Kasumi-1 (cell line): ENCODE data around the gene NRIP2.
"Not testable (repeated sequence)": the region's sequence is repeated elsewhere in the genome, so short reads cannot be mapped to it uniquely, and the experiment has no call there.

Experiments
- DNase-seq, 2 experiments: peaks; one replicate each; lab custom pipeline; 2025; lab: John Stamatoyannopoulos, UW

The NRIP2 gene, protein sequence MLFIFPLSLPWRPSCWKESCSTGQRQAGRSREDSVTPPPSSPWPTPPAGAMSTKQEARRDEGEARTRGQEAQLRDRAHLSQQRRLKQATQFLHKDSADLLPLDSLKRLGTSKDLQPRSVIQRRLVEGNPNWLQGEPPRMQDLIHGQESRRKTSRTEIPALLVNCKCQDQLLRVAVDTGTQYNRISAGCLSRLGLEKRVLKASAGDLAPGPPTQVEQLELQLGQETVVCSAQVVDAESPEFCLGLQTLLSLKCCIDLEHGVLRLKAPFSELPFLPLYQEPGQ

DNA sequence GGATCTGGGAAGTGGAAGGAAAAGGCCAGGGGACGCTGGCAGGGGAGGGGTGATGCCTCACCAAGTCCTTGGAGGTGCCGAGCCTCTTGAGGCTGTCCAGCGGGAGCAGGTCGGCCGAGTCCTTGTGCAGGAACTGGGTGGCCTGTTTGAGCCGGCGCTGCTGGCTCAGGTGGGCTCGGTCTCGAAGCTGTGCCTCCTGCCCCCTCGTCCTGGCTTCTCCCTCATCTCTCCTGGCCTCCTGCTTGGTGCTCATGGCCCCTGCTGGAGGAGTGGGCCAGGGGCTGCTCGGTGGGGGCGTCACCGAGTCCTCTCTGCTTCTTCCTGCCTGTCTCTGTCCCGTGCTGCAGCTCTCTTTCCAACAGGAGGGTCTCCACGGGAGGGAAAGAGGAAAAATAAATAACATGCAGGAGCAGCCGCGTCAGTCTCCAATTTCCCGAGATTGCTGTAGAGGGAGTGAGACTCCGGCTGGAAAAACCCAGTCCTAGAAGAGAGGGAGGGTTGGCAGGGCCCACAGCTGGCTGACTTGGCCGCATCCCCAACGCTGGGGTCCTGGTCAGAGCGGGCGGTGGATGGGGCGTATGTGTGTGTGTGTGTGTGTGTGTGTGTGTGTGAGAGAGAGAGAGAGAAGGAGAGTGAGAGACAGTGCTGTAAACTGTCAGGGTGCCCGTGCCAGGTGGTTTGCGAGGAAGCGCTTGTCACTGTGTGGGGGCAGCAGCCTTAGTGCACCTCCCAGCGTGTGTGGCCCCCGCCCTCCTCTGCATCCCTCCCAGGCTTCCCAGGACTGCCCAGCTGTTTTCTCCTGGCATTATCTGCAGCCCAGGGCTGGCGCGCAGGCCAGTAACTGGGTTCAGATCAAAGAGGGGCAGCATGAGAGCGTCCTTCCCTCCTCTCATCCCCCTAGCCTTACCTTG is at the start of gene NRIP2:
NRIP2 (minus strand) TSS at position 455 of the 911 bp plus-strand sequence; CDS start at position 403, 52 bp downstream.
- no peak for DNase-seq

DNA sequence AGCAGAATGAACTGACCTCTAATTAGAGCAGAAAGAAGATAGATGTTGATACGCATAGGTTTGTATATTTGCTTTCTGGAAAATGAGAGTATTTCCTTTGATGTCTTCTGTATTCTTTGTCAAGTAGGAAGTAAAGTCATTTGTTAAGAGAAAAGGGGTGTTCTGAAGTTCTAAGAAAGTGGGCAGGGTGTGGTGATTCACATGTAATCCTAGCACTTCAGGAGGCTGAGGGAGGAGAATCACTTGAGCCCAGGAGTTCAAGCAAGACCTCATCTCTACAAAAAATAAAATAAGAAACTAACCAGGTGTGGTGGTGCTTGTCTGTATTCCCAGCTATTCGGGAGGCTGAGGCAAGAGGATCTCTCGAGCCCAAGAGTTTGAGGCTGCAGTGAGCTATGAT is 45.0 kb upstream of the NRIP2 start:
- DNase-seq, result no peak

DNA sequence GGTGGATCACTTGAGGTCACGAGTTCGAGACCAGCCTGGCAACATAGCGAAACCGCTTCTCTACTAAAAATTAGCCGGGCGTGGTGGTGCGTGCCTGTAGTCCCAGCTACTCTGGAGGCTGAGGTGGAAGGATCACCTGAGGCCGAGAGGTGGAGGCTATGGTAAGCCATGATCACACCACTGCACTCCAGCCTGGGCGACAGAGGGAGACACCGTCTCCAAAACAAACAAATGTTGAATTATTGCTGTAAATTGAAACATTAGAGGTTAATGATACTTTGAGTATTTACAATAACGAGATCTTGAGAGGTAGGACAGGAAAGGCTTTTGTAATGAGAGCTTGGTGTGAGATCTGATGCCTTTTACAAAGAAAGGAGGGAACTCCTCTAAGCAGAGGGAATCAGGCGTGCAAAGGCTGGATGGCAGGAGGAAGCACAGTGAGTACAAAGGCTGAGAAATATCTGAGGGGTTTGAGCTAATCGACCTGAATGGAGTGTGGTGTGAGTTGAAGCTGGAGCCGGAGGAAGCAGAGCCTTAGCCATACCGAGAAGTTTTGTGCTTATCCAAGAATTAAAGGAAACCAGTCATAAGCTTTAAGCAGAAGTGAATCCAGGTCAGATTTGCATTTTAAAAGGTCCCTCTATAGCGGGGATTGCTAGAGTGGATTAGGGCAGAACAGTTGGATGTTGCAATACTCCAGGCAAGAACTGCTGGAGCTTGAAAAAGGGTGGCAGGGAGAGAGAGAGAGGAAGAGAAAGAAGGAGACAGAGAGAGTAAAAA is 43.3 kb upstream of the NRIP2 start:
- DNase-seq, result peak in 1 of 2 experiments; percentile 29

DNA sequence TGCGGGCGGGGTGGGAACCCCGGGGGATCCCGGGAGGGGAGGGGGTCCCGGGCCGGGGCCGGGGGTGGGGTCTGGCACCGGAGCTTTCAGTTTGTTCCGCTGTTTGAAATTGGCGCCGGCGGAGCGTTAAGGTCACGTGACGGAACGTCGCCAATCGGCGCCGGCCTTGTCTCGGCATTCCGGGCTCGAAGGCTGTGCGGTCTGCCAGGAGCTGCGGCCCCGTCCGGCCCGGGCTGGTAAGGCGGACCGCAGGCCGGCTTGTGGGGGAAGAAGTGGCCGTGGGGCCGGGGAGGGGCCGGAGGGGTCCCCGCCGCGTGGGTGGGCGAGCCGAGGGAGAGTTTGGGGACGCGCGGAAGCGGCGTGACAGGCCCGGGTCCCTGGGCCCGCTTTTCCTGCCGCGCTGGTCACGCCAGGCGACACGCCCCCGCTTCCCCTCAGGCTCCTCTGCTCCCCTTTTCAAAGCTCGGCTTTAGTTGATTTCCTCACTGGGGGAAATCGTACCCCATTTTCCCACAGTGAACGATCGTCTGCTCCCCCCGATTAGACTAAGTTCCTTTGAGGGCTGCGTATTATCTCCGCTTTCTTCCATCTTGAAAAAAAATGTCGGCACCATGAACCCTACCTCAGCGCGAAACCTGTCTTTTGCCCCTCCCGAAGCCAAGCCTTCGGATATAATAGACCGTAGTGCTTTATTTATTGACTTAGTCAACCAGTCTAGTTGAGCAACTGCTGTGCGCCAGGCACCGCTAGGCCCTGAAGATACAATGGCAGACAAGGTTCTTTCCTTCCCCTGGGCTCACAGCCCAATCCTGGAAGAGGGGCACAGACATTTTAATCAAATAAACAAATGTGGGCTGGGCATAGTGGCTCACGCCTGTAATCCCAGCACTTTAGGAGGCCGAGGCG is 42.5 kb upstream of the NRIP2 start, which contains the start of the genes FOXM1 and RHNO1:
FOXM1 (minus strand) TSS at position 128 of the 906 bp plus-strand sequence. CDS start 2,696 bp downstream, outside the sequence.
RHNO1 (plus strand) TSS at position 177 of the 906 bp plus-strand sequence. CDS start 8,144 bp downstream, outside the sequence.
- DNase-seq, result peak; percentile 46 to 51

DNA sequence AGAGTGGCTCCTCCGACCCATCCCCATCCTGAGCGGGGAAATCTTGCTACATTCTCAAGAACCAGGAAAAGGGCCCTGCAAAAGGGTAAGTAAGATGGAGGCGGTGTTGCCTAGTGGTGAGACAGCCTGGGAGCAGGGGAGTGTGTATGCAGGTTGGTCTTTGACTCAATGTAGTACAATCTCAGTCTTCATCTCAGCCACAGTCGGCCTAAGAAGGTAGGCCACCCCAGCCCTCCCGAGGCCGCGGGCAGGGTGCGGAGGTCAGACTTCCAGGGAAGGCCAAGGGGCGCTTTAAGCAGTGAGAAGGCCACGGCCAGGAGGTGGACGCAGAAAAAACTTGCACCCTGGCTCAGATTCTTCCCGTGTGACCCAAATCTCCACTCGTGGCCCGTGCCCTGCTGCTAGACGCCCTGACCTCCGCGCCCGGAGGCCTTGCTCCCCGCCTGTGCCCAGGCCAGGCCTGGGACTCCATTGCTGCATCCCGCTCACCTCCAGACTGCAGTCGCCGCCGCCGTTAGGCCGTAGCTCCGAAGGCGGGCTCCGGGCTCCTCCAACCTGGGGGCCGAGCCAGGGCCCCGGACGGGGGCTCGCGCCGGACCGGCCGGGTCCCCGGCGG is 41.7 kb upstream of the NRIP2 start:
- no peak for DNase-seq

DNA sequence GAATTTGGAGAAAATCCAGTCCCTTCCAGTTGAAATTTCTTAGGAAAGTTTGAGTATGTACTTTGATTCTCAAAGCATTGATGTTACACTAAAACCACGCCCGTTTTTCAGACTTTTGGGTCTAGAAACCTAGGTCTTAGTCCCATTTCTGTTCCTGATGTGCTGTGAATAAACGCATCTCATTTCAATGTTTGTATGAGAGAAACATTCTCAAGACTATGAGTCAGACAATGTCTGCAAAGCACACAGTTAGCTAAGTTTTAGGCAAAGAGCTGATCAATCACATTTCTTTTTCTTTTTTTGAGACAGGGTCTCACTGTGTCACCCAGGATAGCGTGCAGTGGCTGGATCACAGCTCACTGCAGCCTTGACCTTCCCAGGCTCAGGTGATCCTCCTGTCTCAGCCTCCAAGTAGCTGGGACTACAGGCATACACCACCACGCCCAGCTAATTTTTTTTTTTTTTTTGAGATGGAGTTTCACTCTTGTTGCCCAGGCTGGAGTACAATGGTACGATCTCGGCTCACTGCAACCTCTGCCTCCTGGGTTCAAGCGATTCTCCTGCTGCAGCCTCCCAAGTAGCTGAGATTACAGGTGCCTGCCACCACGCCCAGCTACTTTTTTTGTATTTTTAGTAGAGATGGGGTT is 34.3 kb upstream of the NRIP2 start:
- DNase-seq, result not testable (repeated sequence)

DNA sequence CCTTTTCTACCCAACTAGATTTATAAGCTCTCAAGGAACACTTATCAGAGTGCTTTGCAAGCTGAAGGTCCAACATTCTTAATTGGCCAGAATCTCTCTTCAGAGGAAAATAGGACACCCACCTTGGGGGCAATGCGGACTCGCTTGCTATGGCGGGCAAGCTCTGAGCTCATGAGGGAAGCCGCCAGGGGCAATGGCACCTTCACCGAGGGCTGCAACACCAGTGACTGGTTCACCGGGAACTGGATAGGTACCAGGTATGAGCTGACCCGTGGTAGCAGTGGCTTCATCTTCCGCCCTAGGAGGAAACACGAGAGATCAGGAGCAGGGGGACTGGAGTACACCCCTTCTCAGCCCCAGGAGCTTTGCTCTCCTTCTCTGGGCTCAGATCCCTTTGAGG is 29.4 kb upstream of the NRIP2 start:
- DNase-seq, result no peak

DNA sequence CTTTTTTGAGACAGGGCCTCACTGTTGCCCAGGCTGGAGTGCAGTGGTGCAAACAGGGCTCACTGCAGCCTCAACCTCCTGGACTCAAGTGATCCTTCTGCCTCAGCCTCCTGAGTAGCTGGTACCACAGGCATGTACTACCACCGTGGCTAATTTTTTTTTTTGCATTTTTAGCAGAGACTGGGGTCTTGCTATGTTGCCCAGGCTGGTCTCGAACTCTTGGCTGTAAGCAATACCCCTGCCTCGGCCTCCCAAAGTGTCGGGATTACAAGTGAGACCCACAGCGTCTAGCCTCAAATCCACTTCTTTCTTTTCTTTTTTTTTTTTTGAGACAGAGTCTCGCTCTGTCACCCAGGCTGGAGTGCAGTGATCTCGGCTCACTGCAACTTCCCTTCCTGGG is 28.6 kb upstream of the NRIP2 start:
- DNase-seq, result not testable (repeated sequence)

DNA sequence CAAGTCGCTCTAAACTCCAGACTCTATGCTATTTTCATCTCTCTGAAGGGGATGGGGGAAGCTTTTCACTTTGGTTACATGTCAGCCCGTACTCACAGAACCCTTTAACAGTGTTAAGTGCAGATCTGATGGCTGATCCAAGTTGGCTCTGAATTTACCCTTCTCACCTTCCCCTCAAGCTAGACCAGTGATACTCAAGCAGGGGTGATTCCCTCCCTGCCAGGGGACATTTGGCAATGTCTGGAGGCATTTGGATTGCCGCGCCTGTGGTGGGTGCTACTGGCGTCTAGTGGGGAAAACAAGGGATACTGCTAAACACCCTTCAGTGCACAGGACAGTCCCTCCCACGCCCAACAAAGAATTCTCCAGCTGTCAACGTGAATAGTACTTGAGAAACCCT is 28.0 kb upstream of the NRIP2 start:
- DNase-seq, result no peak

DNA sequence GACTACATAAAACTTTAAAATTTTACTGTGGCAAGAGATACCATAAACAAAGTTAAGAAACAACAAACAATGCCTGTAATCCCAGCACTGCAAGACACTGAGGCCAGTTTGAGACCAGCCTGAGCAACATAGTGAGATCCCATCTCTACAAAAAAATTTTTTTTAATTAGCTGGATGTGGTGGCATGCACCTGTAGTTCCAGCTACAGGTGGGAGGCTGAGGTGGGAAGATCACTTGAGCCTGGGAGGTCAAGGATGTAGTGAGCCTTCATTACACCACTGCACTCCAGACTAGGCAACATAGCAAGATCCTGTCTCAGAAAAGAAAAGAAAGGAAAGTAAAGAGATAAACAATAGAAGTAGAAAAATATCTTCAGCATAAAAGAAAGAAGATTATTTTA is 25.3 kb upstream of the NRIP2 start:
- no peak for DNase-seq

DNA sequence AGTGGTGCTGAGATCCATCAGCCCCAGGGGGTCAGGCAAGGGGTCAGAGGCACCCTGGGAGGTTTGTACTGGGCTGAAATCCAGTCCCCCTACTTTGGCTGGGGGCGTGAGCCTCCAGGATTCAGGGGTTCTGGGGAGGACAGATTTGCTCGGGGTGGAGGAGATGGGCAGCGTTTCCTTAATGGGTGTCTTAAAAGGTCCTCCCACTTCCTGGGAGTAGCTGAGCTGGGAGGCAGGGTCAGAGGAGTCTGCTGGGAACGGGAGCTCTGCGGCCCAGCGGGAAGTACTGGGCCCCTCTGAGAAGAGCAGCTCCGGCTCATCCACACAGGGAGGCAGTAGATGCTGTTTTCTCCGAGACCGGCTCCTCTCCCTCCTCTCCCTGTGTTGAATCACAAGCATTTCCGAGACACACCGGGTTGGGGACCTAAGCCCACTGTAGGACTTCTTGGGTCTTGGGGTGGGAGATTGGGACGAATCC is 24.1 kb upstream of the NRIP2 start:
- DNase-seq, result no peak

DNA sequence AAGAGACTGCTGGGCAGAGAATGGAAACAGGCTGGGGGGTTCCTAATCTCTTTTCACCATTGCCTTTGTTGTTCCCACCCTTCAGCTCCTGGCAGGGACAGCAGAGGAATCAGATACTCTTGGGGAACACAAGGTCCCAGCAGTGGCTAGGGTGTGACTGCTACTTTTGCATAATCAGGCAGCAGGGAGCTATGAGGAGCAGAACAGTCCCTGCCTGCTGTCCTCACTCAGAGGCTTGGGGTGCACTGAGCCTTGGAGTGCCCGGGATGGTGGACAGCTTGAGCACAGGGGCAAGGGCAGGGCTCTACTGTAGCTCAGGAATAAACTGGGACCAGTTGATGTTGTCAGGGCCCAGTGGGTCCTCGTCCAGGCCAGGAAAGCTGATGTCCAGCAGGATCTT is 23.5 kb upstream of the NRIP2 start:
- DNase-seq, result no peak

DNA sequence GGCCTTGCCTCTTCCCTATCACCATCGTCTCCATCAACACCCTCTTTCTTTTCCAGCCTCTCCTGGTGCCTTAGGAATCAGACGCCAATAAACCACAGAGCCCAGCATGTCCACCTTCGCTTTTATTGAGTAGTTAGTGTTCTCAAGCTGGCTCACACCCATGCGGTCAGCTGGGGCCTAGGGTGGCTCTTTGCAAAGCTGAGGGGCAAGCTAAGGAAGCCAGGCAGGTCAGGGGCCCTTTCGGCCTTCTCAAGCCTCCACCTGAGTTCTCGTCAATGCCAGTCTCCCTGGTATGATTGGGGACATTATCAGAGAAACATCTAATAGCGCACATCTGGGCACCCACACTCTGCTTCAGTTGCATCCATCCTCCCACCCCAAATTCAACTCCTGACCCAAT is 22.7 kb upstream of the NRIP2 start:
- DNase-seq, result no peak

DNA sequence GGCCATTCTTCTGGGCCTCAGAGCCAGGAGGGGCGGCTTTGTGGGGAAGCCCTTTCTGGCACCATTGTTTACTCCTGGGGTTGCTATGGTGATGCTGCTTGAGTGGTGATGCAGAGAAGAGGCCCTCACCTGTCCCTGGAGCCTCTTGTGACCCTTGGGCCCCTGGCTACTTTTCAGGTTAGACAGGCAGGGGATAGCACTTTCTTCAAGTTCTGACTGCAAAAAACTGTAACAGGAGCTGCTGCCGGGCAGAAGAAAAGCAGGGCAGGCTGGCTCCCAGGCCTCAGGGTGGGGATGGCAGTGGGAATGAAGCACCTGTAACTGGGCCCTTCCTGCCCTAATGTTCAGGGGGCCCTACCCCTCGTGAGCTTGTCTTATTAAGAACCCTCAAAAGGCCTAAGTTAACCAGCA is 22.2 kb upstream of the NRIP2 start, which contains the start of gene TEX52:
TEX52 (minus strand) TSS at position 19 of the 411 bp plus-strand sequence; CDS start at position 6, 13 bp downstream.
- DNase-seq, result no peak

DNA sequence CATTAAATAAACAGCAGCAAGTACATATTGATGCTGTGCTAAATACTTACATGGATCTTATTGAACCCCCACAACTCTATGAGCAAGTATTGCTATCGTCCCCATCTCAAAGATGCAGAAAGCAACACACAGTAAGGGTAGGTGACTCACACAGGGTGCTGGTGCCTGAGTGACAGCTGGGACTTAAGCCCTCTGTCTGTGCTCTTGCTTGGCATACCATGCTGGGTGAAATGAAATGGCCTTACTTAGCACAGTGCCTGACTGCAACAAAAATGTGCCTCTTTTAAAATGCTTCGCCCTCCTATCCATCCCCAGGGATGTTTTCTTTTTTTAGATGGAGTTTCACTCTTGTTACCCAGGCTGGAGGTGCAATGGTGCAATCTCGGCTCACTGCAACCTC is 21.2 kb upstream of the NRIP2 start:
- no peak for DNase-seq

DNA sequence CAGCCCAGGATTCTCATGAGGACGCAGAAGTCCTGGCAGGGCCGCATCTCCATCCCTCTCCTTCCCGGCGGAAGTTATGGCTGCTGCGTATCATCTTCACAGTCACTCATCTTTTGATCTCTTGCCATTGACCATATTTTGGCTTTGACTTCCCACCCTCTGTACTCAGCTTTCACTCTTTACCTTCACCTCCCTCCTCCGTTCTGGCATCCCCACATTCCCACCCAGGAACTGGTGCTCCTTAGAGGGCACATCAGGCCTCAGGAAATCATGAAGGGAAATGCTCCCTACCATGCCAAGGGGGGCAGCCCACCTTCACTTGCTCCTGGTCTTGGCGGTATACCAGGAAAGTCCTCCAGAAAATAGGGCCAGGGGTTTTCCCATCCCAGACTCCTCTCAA is 20.7 kb upstream of the NRIP2 start:
- DNase-seq, result no peak

DNA sequence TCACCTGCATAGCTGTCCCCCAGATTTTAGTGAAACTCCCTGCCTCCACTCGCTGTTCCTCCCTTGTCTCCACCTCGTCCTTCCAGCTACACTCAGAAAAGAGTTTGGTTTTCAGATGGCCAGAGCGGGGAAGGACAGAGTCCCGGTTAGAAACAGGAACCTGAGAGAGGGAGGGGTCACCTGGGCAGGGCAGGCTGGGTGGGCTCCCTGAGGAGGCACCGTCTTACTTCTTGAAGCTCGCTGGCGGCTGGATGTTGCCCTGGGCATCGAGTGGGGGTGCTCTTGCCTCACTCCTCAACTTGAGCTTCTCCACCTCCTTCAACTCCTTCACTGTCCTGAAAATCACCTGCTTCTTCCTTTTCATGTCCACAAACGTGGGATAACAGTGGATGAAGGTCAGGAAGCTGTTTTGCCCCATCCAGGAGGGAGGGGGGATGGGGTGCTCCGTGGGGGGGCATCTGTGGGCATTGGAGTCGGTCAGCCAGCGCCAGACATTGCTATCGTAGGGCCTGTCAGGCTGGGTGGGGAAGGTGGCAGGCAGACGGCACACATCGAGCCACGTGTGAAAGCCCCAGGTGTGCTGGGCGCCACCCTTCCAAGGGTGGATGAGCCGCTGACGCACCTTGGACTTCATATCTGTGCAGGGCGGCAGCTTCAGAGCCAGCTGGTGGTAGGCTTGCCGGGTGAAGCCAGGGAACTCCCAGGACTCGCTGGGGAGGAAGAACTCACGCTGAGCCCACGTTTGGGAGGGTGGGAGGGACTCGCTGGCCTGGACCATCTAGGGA is 20.0 kb upstream of the NRIP2 start:
- DNase-seq, result no peak

DNA sequence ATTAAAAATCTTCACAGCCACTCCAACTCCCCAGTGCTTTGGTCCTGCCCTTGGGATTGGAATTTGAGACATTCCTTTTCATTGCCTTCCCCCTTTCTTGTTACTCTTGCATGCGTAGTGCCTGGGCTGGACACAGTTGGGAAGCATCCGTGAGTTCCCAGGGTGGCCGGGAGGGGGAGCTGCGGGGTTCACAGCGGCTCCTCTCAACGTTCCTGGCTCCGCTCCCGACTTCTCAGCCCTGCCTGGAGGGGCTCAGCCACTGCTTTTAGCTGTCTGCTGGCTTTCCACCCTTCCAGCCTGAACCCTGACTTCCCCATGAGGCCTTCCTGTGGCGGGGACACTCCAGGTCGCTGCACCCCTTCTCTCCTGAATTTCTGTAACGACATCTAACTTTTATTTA is 18.8 kb upstream of the NRIP2 start:
- DNase-seq, result no peak

DNA sequence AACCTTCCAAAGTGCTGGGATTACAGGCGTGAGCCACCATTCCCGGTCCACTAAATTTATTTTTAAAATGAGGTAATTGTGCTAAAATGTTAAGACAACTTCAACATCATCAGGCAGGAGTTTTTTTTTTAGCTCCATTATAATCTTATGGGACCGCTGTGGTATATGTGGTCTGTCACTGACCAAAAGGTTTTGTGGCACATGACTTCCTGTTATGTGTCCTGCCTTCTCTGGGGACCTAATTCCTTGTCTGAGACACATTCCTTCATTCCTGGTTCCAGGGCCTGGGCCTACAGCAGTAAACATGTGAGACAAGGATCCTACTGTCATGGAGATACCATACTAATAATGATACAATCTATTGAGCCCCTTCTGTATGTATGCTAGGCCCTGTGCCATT is 17.1 kb upstream of the NRIP2 start:
- no peak for DNase-seq
